SH-SY5Y (cell line): ENCODE data around the gene IL17RA.

Experiments
- GATA2 ChIP-seq: IDR thresholded peaks from 2 replicates; pipeline ENCODE4 v1.6.1; 2011; ENCODE audit warnings: mild to moderate bottlenecking, low read depth, low read length
- GATA3 ChIP-seq: IDR thresholded peaks from 2 replicates; pipeline ENCODE4 v1.6.1; 2011; ENCODE audit warnings: low read depth, mild to moderate bottlenecking, low read length, moderate library complexity

DNA sequence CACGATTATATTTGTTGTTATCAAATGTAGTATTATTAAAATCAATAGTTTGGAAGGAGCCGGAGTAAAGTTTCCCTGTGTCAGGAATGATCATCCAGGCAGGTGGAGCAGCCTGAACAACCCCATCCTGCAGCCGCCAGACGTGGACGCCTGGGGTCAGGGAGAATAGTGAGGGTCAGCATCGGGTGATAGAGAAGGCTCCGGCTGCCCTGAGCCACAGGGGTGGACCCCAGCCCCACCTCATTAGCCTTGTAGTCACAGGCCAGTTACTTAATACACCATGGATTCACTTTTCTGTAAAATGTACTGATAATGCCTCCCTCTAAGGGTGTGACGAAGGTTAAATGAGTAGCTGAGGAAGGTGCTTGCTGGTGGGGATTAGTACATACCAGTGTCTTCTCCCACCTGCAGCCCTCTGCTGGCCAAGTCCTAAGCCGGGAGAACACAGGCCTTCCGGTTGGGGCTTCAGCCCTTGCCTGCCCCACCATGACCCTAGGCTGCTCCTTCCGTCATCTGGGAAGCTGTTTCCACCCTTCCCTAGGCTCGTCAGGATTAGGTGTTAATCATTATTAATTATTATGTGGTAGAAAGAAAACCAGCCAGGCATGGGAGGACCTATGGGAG, 21.5 kb downstream of the IL17RA start:
- TF ChIP-seq GATA3 = no peak
- TF ChIP-seq GATA2 = no peak
